SW 1271 (cell line): Measurements from ENCODE around the gene ACACB.

ENCODE experiments used
- DNase-seq, 2 experiments: peaks; one replicate each; lab custom pipeline; 2025; lab: John Stamatoyannopoulos, UW

Gene ACACB

GRCh38 chr12:109304485-109304884 lies 188.1 kb downstream of the ACACB start:
- DNase-seq: no peak

- DNase-seq: no peak
Measured at GRCh38 chr12:109305547-109305946, 189.2 kb downstream of the ACACB start.

- no peak for DNase-seq
Measured at GRCh38 chr12:109307051-109307450, 190.7 kb downstream of the ACACB start.

GRCh38 chr12:109308534-109309380 lies 192.4 kb downstream of the ACACB start, which contains the start of gene FOXN4:
TSS of gene FOXN4 (minus strand) at chr12:109309284. CDS start at chr12:109308321, 963 bp downstream.
- no peak for DNase-seq

- DNase-seq: no peak
Measured at GRCh38 chr12:109309381-109310246, 193.2 kb downstream of the ACACB start.

GRCh38 chr12:109310247-109311125 lies 194.1 kb downstream of the ACACB start:
- DNase-seq: no peak
